HEK293T (cell line): Measurements from ENCODE around the gene WDR3.

Experiments
- FOXK2 ChIP-seq: fragments of 450-650 bp; IDR thresholded peaks from 2 replicates; pipeline ENCODE4 v1.6.1; 2016; ENCODE audit warnings: mild to moderate bottlenecking
- FOXM1 ChIP-seq: fragments of 450-650 bp; IDR thresholded peaks from 2 replicates; pipeline ENCODE4 v1.6.1; 2017; ENCODE audit warnings: mild to moderate bottlenecking, borderline replicate concordance
- NFRKB ChIP-seq: fragments of 450-650 bp; IDR thresholded peaks from 2 replicates; pipeline ENCODE4 v1.6.1; 2016; ENCODE audit warnings: mild to moderate bottlenecking, moderate library complexity

- no peak for TF ChIP-seq NFRKB
- no peak for TF ChIP-seq FOXM1
- no peak for TF ChIP-seq FOXK2
Observed at GRCh38 chr1:117971777-117972176, 42.2 kb downstream of the WDR3 start.
